NCI-H187 treated with DMSO at 0.1 percent for 48 hours (cell line): ENCODE results near the gene GNG13.
"Not testable (repeated sequence)": the region's sequence is repeated elsewhere in the genome, so short reads cannot be mapped to it uniquely, and the experiment has no call there.

ENCODE experiments used
- DNase-seq: peaks from one replicate; lab custom pipeline; 2025; lab: John Stamatoyannopoulos, UW

GNG13 gene

GRCh38 chr16:799948-800833, at the start of gene GNG13:
GNG13 (minus strand) TSS chr16:800734; CDS start chr16:799077, 1,657 bp downstream.
- no peak for DNase-seq

DNA sequence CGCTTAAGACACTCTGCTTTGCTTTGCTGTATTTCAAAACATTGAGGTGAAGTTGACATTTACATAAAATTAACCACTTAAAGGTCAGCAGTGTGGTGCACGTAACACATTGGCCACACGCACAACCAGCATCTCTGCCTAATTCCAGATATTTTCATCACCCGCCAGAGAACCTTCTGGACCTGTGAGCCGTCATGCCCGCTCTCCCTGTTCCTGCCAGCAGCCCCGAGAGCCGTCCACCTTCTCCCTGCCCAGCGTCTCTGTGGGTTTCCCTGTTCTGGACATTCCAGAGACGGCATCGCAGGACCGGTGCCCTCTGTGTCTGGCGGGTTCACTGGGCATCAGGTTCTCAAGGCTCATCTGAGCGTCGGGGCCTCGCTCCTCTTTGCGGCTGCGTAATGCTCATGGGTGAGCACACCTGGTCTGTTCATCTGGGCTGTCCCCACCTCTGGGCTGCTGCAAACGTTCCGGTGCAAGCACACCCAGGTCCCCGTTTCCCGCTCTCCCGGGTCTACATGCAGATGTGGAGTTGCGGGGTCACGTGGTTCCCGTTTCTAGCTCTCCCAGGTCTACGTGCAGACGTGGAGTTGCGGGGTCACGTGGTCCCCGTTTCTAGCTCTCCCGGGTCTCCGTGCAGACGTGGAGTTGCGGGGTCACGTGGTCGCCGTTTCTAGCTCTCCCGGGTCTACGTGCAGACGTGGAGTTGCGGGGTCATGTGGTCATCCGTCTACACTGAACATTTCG, 48.1 kb upstream of the GNG13 start:
- DNase-seq = no peak

GRCh38 chr16:847681-848445, 47.3 kb upstream of the GNG13 start:
- DNase-seq = no peak

DNA sequence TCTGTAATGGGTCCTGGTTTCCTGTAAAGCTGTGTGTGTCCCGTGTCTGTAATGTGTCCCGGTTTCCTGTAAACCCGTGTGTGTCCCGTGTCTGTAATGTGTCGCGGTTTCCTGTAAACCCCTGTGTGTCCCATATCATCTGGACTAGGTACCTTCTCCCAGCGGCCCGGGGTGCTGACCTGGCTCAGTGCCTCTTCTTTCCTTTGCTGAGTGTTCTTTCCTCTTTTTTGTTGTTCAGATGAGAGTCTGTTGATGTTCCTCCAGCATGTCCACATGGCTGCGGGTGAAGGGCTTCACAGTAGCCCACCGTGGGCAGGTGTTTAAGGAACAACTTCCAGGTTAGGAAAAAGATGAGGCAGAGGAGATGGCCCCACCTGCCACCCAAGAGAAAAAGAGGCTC, 46.6 kb upstream of the GNG13 start:
- no peak for DNase-seq

DNA sequence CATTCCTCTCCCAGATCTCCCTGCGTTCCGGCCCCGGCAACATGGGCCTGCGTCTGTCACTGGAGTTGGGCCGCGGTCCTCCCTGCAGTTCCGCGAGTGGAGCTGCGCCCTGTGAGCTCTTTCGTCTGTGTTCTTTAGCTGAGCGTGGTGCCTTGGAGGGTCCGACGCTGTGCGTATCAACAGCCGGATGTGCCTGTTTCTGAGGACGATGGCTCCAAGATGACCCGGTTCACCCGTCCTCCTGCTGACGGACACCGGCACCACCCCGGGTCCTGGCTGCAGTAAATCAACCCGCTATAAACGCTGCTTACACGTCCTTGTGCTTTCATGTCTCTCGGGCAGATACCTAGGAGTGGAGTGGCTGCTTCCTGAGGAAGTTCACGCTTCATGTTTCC, 44.8 kb upstream of the GNG13 start:
- DNase-seq = no peak

DNA sequence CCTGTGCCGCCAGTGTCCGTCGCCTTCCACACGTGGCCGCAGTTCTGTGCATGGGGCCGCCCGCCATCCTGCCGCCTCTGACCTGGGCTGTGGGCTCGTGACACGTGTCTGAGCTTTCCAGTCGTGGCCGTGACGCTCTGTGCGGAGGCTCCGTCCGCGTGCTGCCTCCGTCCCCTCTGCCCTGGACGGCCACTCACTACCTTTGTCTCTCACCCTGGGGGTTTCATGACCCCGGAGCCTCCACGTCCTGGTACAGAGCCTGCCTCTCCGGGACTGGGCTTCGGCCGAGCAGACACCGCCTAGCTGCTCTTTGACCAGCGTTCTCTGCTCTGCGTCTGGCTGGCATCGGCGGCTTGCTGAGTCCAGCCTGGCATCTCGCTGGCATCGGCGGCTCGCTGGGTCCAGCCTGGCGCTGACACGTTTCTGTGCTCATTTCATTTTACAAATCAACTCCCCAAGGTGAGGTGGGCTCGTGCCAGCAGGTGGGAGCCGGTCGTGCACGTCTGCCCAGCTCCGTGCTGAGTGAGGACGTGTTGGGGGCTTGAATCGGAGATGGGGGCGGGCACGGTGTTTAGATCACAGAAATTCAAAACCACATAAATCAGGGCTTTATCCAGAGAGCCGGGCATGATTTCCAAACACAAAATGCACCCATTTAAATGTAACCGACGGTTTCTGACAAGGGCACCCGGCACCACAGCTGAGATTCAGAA, 44.3 kb upstream of the GNG13 start:
- no peak for DNase-seq

- no peak for DNase-seq
These were observed 43.2 kb upstream of the GNG13 start for GRCh38 chr16:843771-844170.

DNA sequence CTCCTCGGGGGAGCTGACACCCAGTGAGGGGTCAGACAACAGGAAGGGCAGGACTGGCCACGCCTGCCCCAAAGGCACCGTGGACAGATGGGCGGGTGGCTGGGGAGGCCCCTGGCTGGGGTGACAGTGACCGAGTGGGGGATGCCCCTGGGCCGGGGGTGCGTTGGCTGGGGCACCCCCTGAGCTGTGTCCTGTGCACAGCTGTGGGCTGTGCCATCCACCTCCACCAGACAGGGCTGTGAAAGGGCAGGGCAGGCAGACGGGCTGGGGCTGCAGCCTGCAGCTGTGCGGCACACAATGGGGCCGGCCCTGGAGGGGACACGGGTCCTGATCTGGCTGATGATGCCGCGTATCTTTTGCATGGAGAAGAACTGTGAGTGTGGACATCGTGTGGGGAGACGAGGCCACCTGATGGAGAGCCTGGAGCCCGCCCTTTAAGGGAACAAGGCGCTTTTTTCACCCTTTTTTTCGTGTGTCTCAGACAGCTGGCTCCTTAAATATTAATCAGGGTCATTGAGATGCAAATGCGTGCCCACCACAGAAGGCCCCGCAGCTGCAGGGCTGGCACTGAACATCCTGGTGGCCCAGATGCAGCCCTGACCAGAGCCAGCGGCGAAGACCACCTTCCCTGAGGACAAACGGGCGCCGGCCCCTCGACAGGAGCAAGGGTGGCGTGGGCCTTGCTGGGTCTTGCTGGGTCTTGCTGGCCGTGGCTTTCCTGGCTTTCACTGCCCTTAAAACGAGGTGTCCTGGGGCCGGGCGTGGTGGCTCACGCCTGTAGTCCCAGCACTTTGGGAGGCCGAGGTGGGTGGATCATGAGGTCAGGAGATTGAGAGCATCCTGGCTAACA, 42.4 kb upstream of the GNG13 start:
- no peak for DNase-seq

DNA sequence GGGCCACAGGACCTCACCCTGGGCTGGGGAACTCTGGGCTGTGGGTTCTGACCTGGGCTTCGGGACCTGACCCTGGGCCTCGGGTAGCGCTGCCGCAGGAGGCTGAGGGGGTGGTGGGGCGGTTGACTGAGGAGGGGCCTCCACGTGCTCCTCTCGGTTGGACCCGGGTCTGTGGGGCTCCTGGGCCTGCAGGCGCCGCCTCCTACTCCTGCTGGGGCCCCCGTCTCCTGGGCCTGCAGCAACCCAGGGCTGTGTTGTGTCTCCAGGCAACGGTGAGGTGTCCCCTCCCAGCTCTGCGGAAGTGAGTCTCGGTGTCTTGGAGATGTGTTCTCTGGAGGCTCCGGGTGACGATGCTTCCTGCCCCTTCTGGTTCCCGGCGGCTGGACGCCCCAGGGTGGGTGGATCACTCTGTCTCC, 41.5 kb upstream of the GNG13 start:
- no peak for DNase-seq

DNA sequence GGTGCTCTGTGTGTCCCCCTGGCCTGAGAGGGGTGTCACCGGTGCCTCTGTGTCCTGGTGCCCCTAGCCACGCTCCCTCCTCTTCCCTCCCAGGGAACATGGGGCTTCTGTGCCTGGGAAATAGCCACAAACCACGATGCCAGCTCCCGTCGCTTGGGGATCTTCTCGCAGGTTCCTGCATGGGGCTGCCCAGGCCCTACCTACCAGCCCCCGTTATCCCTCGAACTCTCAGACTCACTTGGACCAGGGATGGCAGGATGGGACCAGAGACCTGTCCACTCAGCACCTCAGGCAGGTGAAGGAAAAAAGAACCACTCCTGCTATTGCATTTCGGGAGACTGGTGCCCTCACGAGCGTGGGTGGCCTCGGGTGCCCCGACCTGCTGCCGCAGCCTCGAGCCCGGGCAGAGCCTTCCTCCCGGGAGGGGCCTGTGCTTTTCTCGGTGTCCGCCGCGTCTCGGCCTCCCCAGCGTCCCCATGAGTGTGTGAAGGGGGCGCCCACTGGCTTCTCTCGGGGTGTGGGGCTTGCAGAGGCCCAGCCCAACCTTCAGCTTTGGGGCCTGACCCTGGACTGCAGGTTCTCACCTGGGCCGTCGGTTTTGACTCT, 41.0 kb upstream of the GNG13 start:
- no peak for DNase-seq

GRCh38 chr16:840561-841454, 40.3 kb upstream of the GNG13 start:
- DNase-seq = no peak

DNA sequence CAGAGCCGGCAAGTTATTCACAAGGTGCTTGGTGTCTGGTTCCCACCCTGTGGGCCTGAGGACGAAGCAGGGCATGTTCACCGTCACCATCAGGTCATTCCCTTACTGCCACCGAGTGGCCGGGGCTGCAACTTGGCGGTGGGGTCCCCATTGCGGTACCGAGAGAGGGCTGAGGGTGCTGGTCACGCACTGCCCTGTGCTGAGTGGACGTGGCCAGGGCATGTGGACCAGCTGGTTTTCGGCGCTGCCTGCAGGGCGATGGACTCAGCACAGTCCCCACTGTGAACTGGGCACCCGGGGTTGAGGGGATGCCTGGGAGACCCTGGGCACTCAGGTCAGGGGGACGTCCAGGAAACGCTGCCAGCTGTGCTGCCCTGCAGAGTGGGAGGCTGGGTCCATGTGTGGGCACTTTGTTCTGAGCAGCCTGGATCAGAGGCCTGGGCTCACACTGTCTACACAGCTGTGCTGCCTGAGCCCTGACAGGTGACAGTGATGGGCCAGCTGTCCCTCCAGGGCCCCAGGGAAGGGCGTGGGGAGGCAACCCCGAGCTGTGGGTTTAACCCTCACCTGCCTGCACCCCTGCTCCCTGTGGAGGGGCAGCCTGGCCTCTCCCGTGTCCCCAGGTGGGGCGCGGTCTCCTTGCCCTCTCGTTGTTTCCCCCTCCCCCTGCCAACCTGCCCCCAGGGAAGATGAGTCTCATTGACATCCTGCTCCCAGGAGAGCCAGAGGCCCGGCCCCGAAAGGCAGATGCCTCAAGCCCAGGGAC, 39.3 kb upstream of the GNG13 start:
- no peak for DNase-seq

DNA sequence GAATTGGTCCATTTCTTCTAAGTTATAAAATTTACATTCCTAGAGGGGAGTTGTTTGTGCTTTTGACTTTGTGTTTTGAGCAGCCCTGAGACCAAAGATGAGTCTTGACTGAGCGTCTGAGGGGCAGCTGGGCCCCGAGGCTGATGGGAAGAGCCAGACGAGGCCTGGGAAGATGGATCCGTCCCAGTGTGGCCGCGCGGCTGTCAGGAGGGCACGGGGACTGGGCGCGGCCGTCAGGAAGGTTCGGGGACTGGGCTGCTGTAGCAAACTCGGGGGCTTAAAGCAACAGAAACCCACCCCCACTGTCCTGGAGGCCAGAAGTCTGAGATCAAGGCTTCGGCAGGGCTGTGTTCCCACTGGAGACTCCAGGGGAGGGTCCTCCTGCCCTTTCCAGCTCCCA, 38.2 kb upstream of the GNG13 start:
- no peak for DNase-seq

DNA sequence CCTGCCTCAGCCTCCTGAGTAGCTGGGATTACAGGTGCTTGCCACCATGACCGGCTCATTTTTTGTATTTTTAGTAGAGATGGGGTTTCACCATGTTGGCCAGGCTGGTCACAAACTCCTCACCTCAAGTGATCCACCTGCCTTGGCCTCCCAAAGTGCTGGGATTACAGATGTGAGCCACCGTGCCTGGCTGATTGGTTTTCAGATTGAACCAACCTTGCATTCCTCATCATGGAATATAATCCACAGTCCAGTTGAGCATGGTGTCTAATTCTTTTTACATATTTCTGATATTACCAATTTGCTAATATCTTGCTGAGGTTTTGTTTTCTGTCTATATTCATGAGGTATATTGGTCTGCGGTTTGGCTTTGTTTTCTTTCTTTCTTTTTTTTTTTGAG, 36.3 kb upstream of the GNG13 start:
- DNase-seq = not testable (repeated sequence)

GRCh38 chr16:836221-836620, 35.7 kb upstream of the GNG13 start:
- DNase-seq = no peak

- no peak for DNase-seq
These were observed 34.8 kb upstream of the GNG13 start for GRCh38 chr16:835373-835772.

DNA sequence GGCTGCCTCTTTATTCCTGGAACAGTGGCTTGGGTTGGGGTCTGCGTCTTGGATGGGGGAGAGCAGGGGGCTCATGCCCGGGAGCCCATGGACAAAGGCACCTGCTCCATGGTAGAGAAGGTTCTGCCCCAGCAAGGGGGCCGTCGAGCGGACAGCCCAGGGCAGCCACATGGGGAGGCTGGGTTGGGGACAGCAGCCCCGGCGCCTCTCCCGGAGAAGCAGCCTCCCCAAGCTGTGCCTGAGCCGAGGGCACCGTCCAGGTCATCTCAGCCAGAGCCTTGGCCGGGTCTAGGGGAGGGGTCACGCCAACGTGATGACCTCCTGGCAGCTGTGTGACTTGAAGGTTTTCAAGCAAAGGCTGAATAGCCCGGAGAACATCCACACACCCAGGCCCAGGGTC, 32.9 kb upstream of the GNG13 start:
- no peak for DNase-seq

DNA sequence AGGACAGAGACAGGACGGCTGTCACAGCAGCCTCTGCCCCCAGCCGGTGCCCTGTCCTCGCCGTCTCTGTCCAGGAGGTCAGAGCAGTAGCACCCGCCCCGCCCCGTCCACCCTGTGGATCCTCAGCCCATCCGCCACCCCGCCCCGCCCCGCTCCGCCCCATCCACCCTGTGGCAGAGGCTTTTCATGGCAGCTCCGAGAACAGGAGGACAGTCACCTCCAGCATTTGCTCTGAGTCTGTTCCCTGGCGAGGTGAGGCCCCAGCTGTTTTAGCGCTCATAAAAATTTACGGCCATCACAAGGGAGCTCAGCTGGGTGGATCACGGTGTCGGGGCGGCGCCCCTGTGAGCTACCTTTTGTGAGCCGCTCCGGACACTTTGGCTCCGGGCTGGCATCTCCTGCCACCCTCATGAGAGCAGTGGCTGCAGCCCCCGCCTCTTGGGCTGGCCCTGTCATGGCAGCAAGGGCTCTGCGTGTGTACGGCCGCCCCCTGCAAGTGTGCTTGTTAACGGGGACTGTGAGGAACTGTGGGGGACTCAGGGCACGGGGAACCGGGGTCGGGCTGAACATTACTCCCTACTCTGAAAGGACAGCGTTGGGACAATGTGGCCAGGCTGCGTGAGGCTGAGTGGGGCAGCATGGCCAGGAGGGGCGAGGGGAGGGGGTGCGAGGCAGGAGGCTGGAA, 32.3 kb upstream of the GNG13 start:
- DNase-seq = no peak
